Astrocyte of the spinal cord (primary cell): ENCODE measurements around the gene ZNF823.
"Not testable (repeated sequence)": the region's sequence is repeated elsewhere in the genome, so short reads cannot be mapped to it uniquely, and the experiment has no call there.

Experiments used
- DNase-seq: peaks from one replicate; pipeline ENCODE4 v3.0.0; 2011; ENCODE audit warnings: low read depth, low spot score
- H3K4me3 ChIP-seq: 2 replicates; pipeline ENCODE4 v1.5.1; 2011; ENCODE audit warnings: low read depth, mild to moderate bottlenecking, low read length, moderate library complexity
- CTCF ChIP-seq: IDR thresholded peaks from 2 replicates; pipeline ENCODE4 v1.5.1; 2012; ENCODE audit warnings: low read depth, mild to moderate bottlenecking, low read length, inconsistent platforms
- in situ Hi-C: cut with HindIII; loops from 2 replicates; pipeline ENCODE4 v1.10.0; 2017; ENCODE audit warnings: low sequenced_read_pairs

The ZNF823 gene

GRCh38 chr19:11684987-11685675 lies 53.6 kb downstream of the ZNF823 start:
- in situ Hi-C loops = no loop called here
- no peak for DNase-seq
- TF ChIP-seq CTCF = no peak
- no peak overlapping the region for H3K4me3 ChIP-seq

GRCh38 chr19:11680689-11681302 lies 58.0 kb downstream of the ZNF823 start:
- TF ChIP-seq CTCF = no peak
- in situ Hi-C loops = no loop called here
- H3K4me3 ChIP-seq = no peak overlapping the region
- DNase-seq = no peak

GRCh38 chr19:11678504-11678903 lies 60.2 kb downstream of the ZNF823 start:
- DNase-seq = no peak
- no peak for TF ChIP-seq CTCF
- in situ Hi-C loops = no loop called here
- no peak overlapping the region for H3K4me3 ChIP-seq

DNA sequence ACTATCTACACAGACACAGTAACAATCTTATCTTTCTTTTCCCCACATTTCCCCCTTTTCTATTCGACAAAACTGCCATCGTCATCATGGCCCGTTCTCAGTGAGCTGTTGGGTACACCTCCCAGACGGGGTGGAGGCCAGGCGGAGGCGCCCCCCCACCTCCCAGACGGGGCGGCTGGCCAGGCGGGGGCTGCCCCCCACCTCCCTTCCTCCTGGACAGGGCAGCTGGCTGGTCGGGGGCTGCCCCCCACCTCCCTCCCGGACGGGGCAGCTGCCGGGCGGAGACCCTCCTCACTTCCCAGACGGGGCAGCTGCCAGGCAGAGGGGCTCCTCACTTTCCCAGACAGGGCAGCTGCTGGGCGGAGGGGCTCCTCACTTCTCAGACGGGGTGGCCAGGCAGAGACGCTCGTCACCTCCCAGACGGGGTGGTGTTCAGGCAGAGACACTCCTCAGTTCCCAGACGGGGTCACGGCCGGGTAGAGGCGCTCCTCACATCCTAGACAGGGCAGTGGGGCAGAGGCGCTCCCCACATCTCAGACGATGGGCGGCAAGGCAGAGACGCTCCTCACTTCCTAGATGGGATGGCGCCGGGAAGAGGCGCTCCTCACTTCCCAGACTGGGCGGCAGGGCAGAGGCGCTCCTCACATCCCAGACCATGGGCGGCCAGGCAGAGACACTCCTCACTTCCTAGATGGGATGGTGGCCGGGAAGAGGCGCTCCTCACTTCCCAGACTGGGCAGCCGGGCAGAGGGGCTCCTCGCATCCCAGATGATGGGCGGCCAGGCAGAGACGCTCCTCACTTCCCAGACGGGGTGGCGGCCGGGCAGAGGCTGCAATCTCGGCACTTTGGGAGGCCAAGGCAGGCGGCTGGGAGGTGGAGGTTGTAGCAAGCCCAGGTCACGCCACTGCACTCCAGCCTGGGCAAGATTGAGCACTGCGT lies 61.8 kb downstream of the ZNF823 start:
- in situ Hi-C loops, H3K4me3 ChIP-seq: not testable (repeated sequence)

DNA sequence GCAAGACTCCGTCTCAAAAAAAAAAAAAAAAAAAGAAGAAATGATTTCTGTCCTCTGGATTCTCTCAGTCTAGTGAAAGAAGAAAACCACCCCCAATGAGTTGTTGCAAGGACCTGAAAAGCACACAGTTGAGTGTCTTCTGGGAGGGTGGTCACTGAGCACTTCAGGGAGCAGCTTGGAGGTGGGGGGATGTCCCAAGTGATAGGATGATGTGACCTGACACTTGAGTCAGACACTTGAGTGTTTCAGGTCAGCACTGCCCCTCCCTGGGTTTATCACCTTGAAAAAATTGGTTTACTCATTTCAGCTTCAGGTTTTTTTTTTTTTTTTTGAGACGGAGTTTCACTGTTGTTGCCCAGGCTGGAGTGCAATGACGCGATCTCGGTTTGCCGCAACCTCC lies 63.2 kb downstream of the ZNF823 start:
- DNase-seq = no peak
- H3K4me3 ChIP-seq = no peak overlapping the region
- TF ChIP-seq CTCF = no peak
- in situ Hi-C loops = no loop called here

More for the DNA sequence above, 61.8 kb downstream of the ZNF823 start:
- not testable (repeated sequence) for DNase-seq

DNA sequence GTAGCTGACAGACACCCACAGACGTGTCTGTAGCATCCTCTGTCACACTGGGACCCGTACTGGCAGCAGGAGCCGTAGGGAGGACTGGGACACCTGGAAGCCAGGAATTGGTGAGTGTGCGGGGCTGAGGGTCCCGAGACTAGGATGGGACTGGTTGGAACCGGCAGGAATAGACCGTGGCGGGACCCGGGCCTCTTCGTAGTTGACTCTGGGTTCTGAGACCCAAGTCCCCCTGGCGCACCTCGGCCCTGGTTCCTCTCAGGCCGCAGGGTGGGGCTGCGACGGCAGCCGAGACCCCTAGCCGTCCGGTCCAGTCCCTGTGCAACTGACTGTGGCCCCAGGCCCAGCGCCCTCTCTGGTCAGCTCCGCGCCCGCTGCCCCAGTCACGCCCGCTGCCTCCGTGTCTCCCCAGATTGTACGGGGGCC lies 64.7 kb downstream of the ZNF823 start:
- no peak for DNase-seq
- in situ Hi-C loops = no loop called here
- no peak for TF ChIP-seq CTCF
- peak overlapping the region; percentile 40 for H3K4me3 ChIP-seq

DNA sequence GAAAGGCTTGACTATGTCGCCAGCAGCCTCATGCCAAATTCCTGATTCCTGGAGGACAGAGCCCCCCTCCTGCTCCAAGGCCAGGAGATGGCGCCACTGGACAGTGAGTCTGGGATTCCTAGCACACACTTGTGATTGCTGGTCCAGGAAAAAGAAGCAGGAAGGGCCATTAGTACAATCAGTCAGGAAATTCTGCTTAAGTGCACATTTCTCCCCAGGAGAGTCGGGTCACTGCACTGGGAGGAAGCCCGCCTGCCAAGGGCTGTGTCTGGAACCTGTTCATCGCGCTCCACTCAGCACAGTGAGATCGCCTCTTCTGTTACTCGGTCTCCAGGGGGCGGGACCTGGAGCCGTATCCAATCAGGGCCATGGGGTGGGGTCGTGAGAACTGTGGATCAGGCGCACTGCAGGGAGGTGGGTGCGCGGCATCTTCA lies 65.1 kb downstream of the ZNF823 start:
- peak; percentile 80 for TF ChIP-seq CTCF
- peak overlapping the region; percentile 40 for H3K4me3 ChIP-seq
- in situ Hi-C loops = no loop called here
- peak; percentile 56 for DNase-seq
